HepG2 (cell line): ENCODE data around the gene CRYBA2. TPM values are rescaled to one million over a fixed set of nuclear protein-coding genes. Genes with fewer than 3 reads are reported as not detected.

Source experiments
- ARNT2 ChIP-seq: sonication (generic); formaldehyde crosslinking; IDR thresholded peaks from 2 replicates; pipeline ENCODE4 v1.8.0; 2022; ENCODE audit warnings: mild to moderate bottlenecking, low read depth, missing genetic modification reagents, moderate library complexity
- ATF7 ChIP-seq, 2 experiments: fragments of 450-650 bp in 1 of 2; sonication (generic) in 1 of 2; formaldehyde crosslinking in 1 of 2; IDR thresholded peaks; 2 replicates each; pipeline versions ENCODE4 v1.4.0 to v1.6.1; 2016 to 2020; ENCODE audit warnings: antibody characterized with exemption in 1 of 2, mild to moderate bottlenecking in 1 of 2, missing genetic modification reagents in 1 of 2
- ATF7-NPFF ChIP-seq: sonication (generic); formaldehyde crosslinking; IDR thresholded peaks from 2 replicates; pipeline ENCODE4 v1.8.1; 2023; ENCODE audit warnings: mild to moderate bottlenecking, low read depth, missing genetic modification reagents, moderate library complexity
- GATA4 ChIP-seq: sonication (generic); IDR thresholded peaks from 2 replicates; pipeline ENCODE4 v1.6.1; 2016; ENCODE audit warnings: antibody characterized with exemption, low read depth, borderline replicate concordance
- GMEB1 ChIP-seq: sonication (generic); formaldehyde crosslinking; IDR thresholded peaks from 2 replicates; pipeline ENCODE4 v1.5.1; 2020; ENCODE audit warnings: missing genetic modification reagents, mild to moderate bottlenecking, borderline replicate concordance
- KDM5A ChIP-seq: fragments of 200-600 bp; sonication (generic); IDR thresholded peaks from 2 replicates; pipeline ENCODE4 v1.7.0; 2018; ENCODE audit warnings: antibody characterized with exemption, mild to moderate bottlenecking, low read length, borderline replicate concordance
- PCBP2 ChIP-seq: fragments of 200-400 bp; formaldehyde crosslinking; optimal IDR thresholded peaks from 2 replicates; pipeline ENCODE3; 2018; ENCODE audit warnings: low read length, low read depth; ENCODE audit not compliant: poor library complexity, severe bottlenecking
- PRDM4 ChIP-seq: sonication (generic); formaldehyde crosslinking; IDR thresholded peaks from 2 replicates; pipeline ENCODE4 v1.9.0; 2021; ENCODE audit warnings: missing genetic modification reagents, borderline replicate concordance
- SRSF9 ChIP-seq: fragments of 200-400 bp; formaldehyde crosslinking; IDR thresholded peaks from 2 replicates; pipeline ENCODE4 v1.6.1; 2018; ENCODE audit warnings: borderline replicate concordance, mild to moderate bottlenecking, low read depth, low read length; ENCODE audit not compliant: insufficient read depth, poor library complexity, severe bottlenecking
- ZBTB33 ChIP-seq: sonication (generic); formaldehyde crosslinking; IDR thresholded peaks from 2 replicates; pipeline ENCODE4 v1.4.0; 2020; ENCODE audit warnings: missing genetic modification reagents
- ZBTB7A ChIP-seq: sonication (generic); formaldehyde crosslinking; IDR thresholded peaks from 2 replicates; pipeline ENCODE4 v1.8.0; 2022; ENCODE audit warnings: mild to moderate bottlenecking, missing genetic modification reagents
- ZFP62 ChIP-seq: sonication (generic); formaldehyde crosslinking; IDR thresholded peaks from 2 replicates; pipeline ENCODE4 v1.4.0; 2020; ENCODE audit warnings: missing genetic modification reagents
- ZNF160 ChIP-seq: sonication (generic); formaldehyde crosslinking; IDR thresholded peaks from 2 replicates; pipeline ENCODE4 v1.8.0; 2022; ENCODE audit warnings: mild to moderate bottlenecking, inconsistent platforms, missing genetic modification reagents
- ZNF343 ChIP-seq: sonication (generic); formaldehyde crosslinking; IDR thresholded peaks from 2 replicates; pipeline ENCODE4 v1.4.0; 2020; ENCODE audit warnings: mild to moderate bottlenecking, missing genetic modification reagents
- ZNF569 ChIP-seq: sonication (generic); formaldehyde crosslinking; IDR thresholded peaks from 2 replicates; pipeline ENCODE4 v1.5.0; 2020; ENCODE audit warnings: mild to moderate bottlenecking, missing genetic modification reagents, moderate library complexity, borderline replicate concordance
- ZNF589 ChIP-seq: sonication (generic); formaldehyde crosslinking; conservative IDR thresholded peaks from 2 replicates; pipeline ENCODE4 v1.8.0; 2022; ENCODE audit warnings: mild to moderate bottlenecking, moderate library complexity, missing genetic modification reagents
- ZNF674 ChIP-seq: sonication (generic); formaldehyde crosslinking; IDR thresholded peaks from 2 replicates; pipeline ENCODE4 v1.5.0; 2020; ENCODE audit warnings: low read depth, mild to moderate bottlenecking, missing genetic modification reagents
- ZNF816 ChIP-seq: sonication (generic); formaldehyde crosslinking; IDR thresholded peaks from 2 replicates; pipeline ENCODE4 v1.8.0; 2022; ENCODE audit warnings: missing genetic modification reagents, mild to moderate bottlenecking, borderline replicate concordance
- ZSCAN20 ChIP-seq: sonication (generic); formaldehyde crosslinking; IDR thresholded peaks from 2 replicates; pipeline ENCODE4 v1.4.0; 2020; ENCODE audit warnings: missing genetic modification reagents, mild to moderate bottlenecking, borderline replicate concordance
- polyA plus RNA-seq, 8 experiments: library from polyadenylated mRNA; depleted of rRNA in 3 of 8; stranded (reverse) in 7 of 8; unstranded in 1 of 8; fragments of >200 nt; fragmentation: Illumina TruSeq in 4 of 8; extraction: Trizol in 4 of 8; gene quantifications; 2 replicates each; pipeline versions ENCODE4 v1.2.1 to v1.2.3, GENCODE V29; 2011 to 2016; ENCODE audit warnings: low read depth in 4 of 8, missing spikeins in 1 of 8, mixed read lengths in 1 of 8; ENCODE audit not compliant: insufficient read depth in 1 of 8
- total RNA-seq, 5 experiments: library from RNA; depleted of rRNA; stranded (reverse); fragments of >200 nt; fragmentation: Illumina TruSeq; extraction: Trizol; gene quantifications; 2 replicates each; pipeline ENCODE4 v1.2.3, GENCODE V29; 2016; ENCODE audit warnings: low read depth in 1 of 5
- TF ChIP-seq, protein P1 (sequence below): sonication (generic); formaldehyde crosslinking; IDR thresholded peaks from 2 replicates; pipeline ENCODE4 v1.4.0; 2020; ENCODE audit warnings: low read depth, mild to moderate bottlenecking, missing genetic modification reagents

The CRYBA2 gene
- total and polyA plus RNA-seq, 2 of the 13 experiments (the other 11 are each of a cell fraction or from before 2014, with no cell fraction given), result not detected

GRCh38 chr2:219001577-219002394 is 8.6 kb upstream of the CRYBA2 start (continued):
- TF ChIP-seq GATA4 (0 out of 2 replicates have a peak, but pooled peaks have one; percentile 38), ZBTB33 (no peak), KDM5A (no peak), PRDM4 (no peak), ZNF160 (CRISPR knock-in tag) (peak; percentile 65; the same call in 1 of the 2 replicates), SRSF9 (no peak), ATF7 (IDR thresholded peaks at IDR 0.05) (no peak), ATF7 (CRISPR knock-in tag; IDR thresholded peaks at IDR 0.05) (no peak; the same call in 1 of the 2 replicates), ZSCAN20 (CRISPR knock-in tag) (peak; percentile 60; the same call in 1 of the 2 replicates), ZBTB7A (CRISPR knock-in tag) (no peak), ZNF816 (peak; percentile 92; the same call in 1 of the 2 replicates), GMEB1 (CRISPR knock-in tag) (peak; percentile 55; the same call in 1 of the 2 replicates), ARNT2 (CRISPR knock-in tag) (no peak; the same call in 1 of the 2 replicates), ZNF589 (peak; percentile 87), ATF7-NPFF (CRISPR knock-in tag) (peak; percentile 76; the same call in 1 of the 2 replicates), PCBP2 (no peak), ZNF569 (no peak), ZFP62 (CRISPR knock-in tag) (no peak), ZNF674 (CRISPR knock-in tag) (no peak), ZNF343 (CRISPR knock-in tag) (no peak)
- TF ChIP-seq, protein P1, sequence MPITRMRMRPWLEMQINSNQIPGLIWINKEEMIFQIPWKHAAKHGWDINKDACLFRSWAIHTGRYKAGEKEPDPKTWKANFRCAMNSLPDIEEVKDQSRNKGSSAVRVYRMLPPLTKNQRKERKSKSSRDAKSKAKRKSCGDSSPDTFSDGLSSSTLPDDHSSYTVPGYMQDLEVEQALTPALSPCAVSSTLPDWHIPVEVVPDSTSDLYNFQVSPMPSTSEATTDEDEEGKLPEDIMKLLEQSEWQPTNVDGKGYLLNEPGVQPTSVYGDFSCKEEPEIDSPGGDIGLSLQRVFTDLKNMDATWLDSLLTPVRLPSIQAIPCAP (CRISPR knock-in tag), result peak; percentile 54; the same call in 1 of the 2 replicates
